ENCODE results near the gene RHNO1.

Gene RHNO1

DNA sequence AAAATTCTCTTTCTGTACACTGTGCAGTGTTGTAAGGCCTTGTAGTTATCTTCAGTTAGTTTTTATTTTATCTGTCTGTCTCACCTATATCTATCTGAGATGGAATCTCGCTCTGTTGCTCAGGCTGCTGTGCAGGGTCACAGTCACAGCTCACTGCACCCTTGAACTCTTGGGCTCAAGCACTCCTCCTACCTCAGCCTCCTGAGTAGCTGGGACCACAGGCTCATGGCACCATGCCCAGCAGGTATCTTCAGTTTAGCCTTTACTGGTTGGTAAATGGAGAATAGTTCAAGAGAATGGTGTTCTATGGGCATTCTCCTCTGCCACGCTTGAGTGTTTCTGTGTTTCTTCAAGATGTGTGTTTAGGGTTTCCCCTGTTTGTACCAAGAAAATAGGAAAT, 27.2 kb downstream of the RHNO1 start (continued):
- no peak for TF ChIP-seq MYNN (tag by site-specific recombination; IDR thresholded peaks at IDR 0.05; ENCODE audit: borderline replicate concordance)
- no peak for TF ChIP-seq ZNF148 (tag by site-specific recombination; IDR thresholded peaks at IDR 0.05; ENCODE audit: borderline replicate concordance)

DNA sequence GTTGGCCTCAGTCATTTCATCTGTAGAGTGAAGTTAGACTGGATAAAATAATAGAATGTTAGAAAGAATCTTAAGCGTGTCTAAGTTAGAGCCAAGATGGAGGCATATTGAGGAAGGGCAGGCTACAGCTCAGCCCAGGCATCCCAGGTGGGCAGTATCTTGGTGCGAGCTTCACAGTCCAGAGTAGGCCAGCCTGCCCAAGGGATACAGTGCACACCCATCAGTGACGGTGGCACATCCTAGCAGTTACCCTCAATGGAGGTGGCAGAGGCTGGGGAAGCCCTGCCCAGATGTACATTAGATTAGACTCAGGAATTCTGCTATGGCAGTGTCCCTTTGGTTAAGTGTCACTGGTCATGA, 35.2 kb downstream of the RHNO1 start:
- CTCF ChIA-PET = interaction anchor here (0.8 to 1.5 kb wide), 3 partner anchors 27 to 122 kb away, joined by 3 to 6 read pairs (median 6); no protein-coding TSS in a partner anchor
- Histone ChIP-seq H3K36me3 (ENCODE audit: control insufficient read depth in 2 of 2, insufficient read depth in 1 of 2, low read length in 2 of 2) (peaks cover 14 to 32% of the 10 kb centered on the region in 2 experiments), H3K4me3 (ENCODE audit: low read depth, low read length) (no peak overlapping the region), H3K27ac (ENCODE audit: extremely low read depth, low read depth, low read length) (no peak overlapping the region), H3K4me1 (ENCODE audit: control insufficient read depth, insufficient read depth, low read length) (0 out of 2 replicates have a peak, but pooled peaks cover 2% of the 10 kb centered on the region), H3K9me3 (ENCODE audit: control insufficient read depth, insufficient read depth, low read depth, low read length) (no peaks in the 10 kb centered on the region)
- POLR2A ChIA-PET = interaction anchor here (0.7 to 1.0 kb wide), 2 partner anchors 20 to 22 kb away, joined by 3 to 4 read pairs; partner anchors contain the start of gene TULP3
- TF ChIP-seq GLI4 (tag by site-specific recombination; IDR thresholded peaks at IDR 0.05) (no peak), SCRT2 (tag by site-specific recombination; IDR thresholded peaks at IDR 0.05) (no peak)

- Histone ChIP-seq H3K9me3 (ENCODE audit: control insufficient read depth, insufficient read depth, low read depth, low read length) (no peaks in the 10 kb centered on the region), H3K4me3 (ENCODE audit: low read depth, low read length) (no peak overlapping the region), H3K27ac (ENCODE audit: extremely low read depth, low read depth, low read length) (no peak overlapping the region), H3K4me1 (ENCODE audit: control insufficient read depth, insufficient read depth, low read length) (no peaks in the 10 kb centered on the region), H3K36me3 (ENCODE audit: control insufficient read depth in 2 of 2, insufficient read depth in 1 of 2, low read length in 2 of 2) (peaks cover 21 to 53% of the 10 kb centered on the region in 2 experiments; a peak in 2 of 3 replicates)
- TF ChIP-seq, protein P1, sequence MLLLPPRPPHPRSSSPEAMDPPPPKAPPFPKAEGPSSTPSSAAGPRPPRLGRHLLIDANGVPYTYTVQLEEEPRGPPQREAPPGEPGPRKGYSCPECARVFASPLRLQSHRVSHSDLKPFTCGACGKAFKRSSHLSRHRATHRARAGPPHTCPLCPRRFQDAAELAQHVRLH (tag by site-specific recombination; IDR thresholded peaks at IDR 0.05) = no peak
- TF ChIP-seq ZNF280C (tag by site-specific recombination; IDR thresholded peaks at IDR 0.05) (no peak), ZNF324 (tag by site-specific recombination; IDR thresholded peaks at IDR 0.05) (no peak)
- ChIA-PET CTCF (no interaction called here), POLR2A (no interaction called here)
These were observed 42.2 kb downstream of the RHNO1 start for GRCh38 chr12:2919249-2919648.

GRCh38 chr12:2922329-2922728, 45.3 kb downstream of the RHNO1 start:
- no peak overlapping the region for H3K27ac ChIP-seq (ENCODE audit: extremely low read depth, low read depth, low read length)
- no peak overlapping the region for H3K4me3 ChIP-seq (ENCODE audit: low read depth, low read length)
- CTCF ChIA-PET = interaction anchor here (0.7 to 0.9 kb wide), 2 partner anchors 22 to 1700 kb away, joined by 3 to 4 read pairs; no protein-coding TSS in a partner anchor
- POLR2A ChIA-PET = interaction anchor here (0.6 kb wide), 1 partner anchor 35 kb away, joined by 4 read pairs; no protein-coding TSS in a partner anchor
- no peaks in the 10 kb centered on the region for H3K9me3 ChIP-seq (ENCODE audit: control insufficient read depth, insufficient read depth, low read depth, low read length)
- H3K36me3 ChIP-seq (ENCODE audit: control insufficient read depth in 2 of 2, insufficient read depth in 1 of 2, low read length in 2 of 2) = peaks cover 38 to 57% of the 10 kb centered on the region in 2 experiments; a peak in 2 of 3 replicates
- H3K4me1 ChIP-seq (ENCODE audit: control insufficient read depth, insufficient read depth, low read length) = no peaks in the 10 kb centered on the region
- no peak for TF ChIP-seq ZNF843 (tag by site-specific recombination; IDR thresholded peaks at IDR 0.05)
- TF ChIP-seq ZBTB26 (tag by site-specific recombination; optimal IDR thresholded peaks at IDR 0.05) = no peak
- no peak for TF ChIP-seq ZNF677 (tag by site-specific recombination; IDR thresholded peaks at IDR 0.05)
- TF ChIP-seq ZNF596 (tag by site-specific recombination; IDR thresholded peaks at IDR 0.05) = no peak
- TF ChIP-seq, protein P2, sequence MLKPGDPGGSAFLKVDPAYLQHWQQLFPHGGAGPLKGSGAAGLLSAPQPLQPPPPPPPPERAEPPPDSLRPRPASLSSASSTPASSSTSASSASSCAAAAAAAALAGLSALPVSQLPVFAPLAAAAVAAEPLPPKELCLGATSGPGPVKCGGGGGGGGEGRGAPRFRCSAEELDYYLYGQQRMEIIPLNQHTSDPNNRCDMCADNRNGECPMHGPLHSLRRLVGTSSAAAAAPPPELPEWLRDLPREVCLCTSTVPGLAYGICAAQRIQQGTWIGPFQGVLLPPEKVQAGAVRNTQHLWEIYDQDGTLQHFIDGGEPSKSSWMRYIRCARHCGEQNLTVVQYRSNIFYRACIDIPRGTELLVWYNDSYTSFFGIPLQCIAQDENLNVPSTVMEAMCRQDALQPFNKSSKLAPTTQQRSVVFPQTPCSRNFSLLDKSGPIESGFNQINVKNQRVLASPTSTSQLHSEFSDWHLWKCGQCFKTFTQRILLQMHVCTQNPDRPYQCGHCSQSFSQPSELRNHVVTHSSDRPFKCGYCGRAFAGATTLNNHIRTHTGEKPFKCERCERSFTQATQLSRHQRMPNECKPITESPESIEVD (tag by site-specific recombination; IDR thresholded peaks at IDR 0.05) = no peak
- no peak for TF ChIP-seq ATF2 (tag by site-specific recombination; IDR thresholded peaks at IDR 0.05; ENCODE audit: low read depth)
- no peak for TF ChIP-seq ZBTB7A (tag by site-specific recombination; IDR thresholded peaks at IDR 0.05; ENCODE audit: low read depth)
- TF ChIP-seq ZNF776 (tag by site-specific recombination; IDR thresholded peaks at IDR 0.05; ENCODE audit: borderline replicate concordance) = no peak
- TF ChIP-seq ZBTB8A (tag by site-specific recombination; IDR thresholded peaks at IDR 0.05) = no peak

Measured in HEK293 (cell line).